HepG2 (cell line): Measurements from ENCODE around the gene UGT1A3. TPM values are rescaled to one million over a fixed set of nuclear protein-coding genes. Genes with fewer than 3 reads are reported as not detected.

Experiments used
- ATAC-seq: fragments of 200-7000 bp; cut with Tn5 transposase; 3 replicates; pipeline ENCODE4 v1.9.1; 2020; ENCODE audit warnings: mild to moderate bottlenecking, moderate library complexity
- BruUV-seq: library from RNA; stranded (reverse); fragments of 400-500 nt; replicated peaks from 2 replicates; lab custom pipeline; 2021; lab: Mats Ljungman, UMichigan
- CTCF ChIA-PET: fragments of 300-600 bp; formaldehyde crosslinking; extraction: SDS; loops from one replicate; lab custom pipeline; 2021; ENCODE audit warnings: low total read pairs, inconsistent platforms, low intra/inter-chr PET ratio; lab: Yijun Ruan, JAX
- POLR2A ChIA-PET: fragments of 350-600 bp; sonication (Branson Sonifier 250); formaldehyde crosslinking; loops from one replicate; lab custom pipeline; 2020; ENCODE audit warnings: antibody characterized with exemption, inconsistent platforms; lab: Yijun Ruan, JAX
- DNase-seq: peaks from one replicate; pipeline ENCODE4 v3.0.0-alpha.2; 2015; ENCODE audit warnings: low spot score
- FAIRE-seq: peaks from 3 replicates; lab custom pipeline; 2011; peaks lifted over from hg19 to GRCh38; lab: Jason Lieb, UNC
- H2AFZ ChIP-seq: one replicate; pipeline ENCODE4 v1.6.1; 2011; ENCODE audit warnings: low read length, inconsistent platforms
- H3K27ac ChIP-seq: fragments of 300-600 bp; 3 replicates; pipeline ENCODE4 v1.8.0; 2011; ENCODE audit warnings: mixed run types, mild to moderate bottlenecking, mixed read lengths, low read length, inconsistent platforms; ENCODE audit not compliant: insufficient read depth; ENCODE audit errors: extremely low read length
- H3K27me3 ChIP-seq, 2 experiments: fragments of 200-600 bp in 1 of 2; 2 replicates in 1 of 2; 3 replicates in 1 of 2; pipeline versions ENCODE4 v1.6.0 to v1.8.0; 2011; ENCODE audit warnings: low read length in 2 of 2, mild to moderate bottlenecking in 2 of 2, moderate library complexity in 2 of 2, inconsistent platforms in 1 of 2; ENCODE audit not compliant: insufficient read depth in 2 of 2, control insufficient read depth in 1 of 2
- H3K36me3 ChIP-seq, 2 experiments: fragments of 200-600 bp in 1 of 2; replicated peaks in 1 of 2; 2 replicates in 1 of 2; 3 replicates in 1 of 2; pipeline versions ENCODE4 v1.5.1 to v1.8.0; 2011; ENCODE audit warnings: low read length in 2 of 2, inconsistent platforms in 1 of 2; ENCODE audit not compliant: insufficient read depth in 2 of 2, control insufficient read depth in 1 of 2
- H3K4me1 ChIP-seq: 2 replicates; pipeline ENCODE4 v1.5.1; 2012; ENCODE audit warnings: low read length, inconsistent platforms; ENCODE audit not compliant: insufficient read depth
- H3K4me2 ChIP-seq: 2 replicates; pipeline ENCODE4 v1.6.0; 2011; ENCODE audit warnings: low read depth, low read length, inconsistent platforms
- H3K4me3 ChIP-seq, 3 experiments: fragments of 200-600 bp in 1 of 3; sonication (generic), shearing (Covaris generic) in 1 of 3; replicated peaks in 1 of 3; 2 replicates each; pipeline ENCODE4 v1.5.1; 2011 to 2016; ENCODE audit warnings: low read length in 3 of 3, inconsistent platforms in 2 of 3, low read depth in 2 of 3, mild to moderate bottlenecking in 2 of 3, control low read depth in 1 of 3, mixed read lengths in 1 of 3; ENCODE audit not compliant: insufficient read depth in 1 of 3
- H3K79me2 ChIP-seq: one replicate; pipeline ENCODE4 v1.6.1; 2011; ENCODE audit warnings: low read length, inconsistent platforms; ENCODE audit not compliant: insufficient read depth
- H3K9ac ChIP-seq: 2 replicates; pipeline ENCODE4 v1.6.0; 2011; ENCODE audit warnings: mild to moderate bottlenecking, low read depth, low read length, inconsistent platforms; ENCODE audit not compliant: insufficient read depth
- H3K9me3 ChIP-seq: 2 replicates; pipeline ENCODE4 v1.5.1; 2012; ENCODE audit warnings: mild to moderate bottlenecking, low read length
- H4K20me1 ChIP-seq: 2 replicates; pipeline ENCODE4 v1.6.0; 2011; ENCODE audit warnings: inconsistent platforms, mild to moderate bottlenecking, low read length, moderate library complexity; ENCODE audit not compliant: insufficient read depth
- EP300 ChIP-seq, 3 experiments: sonication (generic) in 1 of 3; formaldehyde crosslinking in 1 of 3; IDR thresholded peaks; 2 replicates each; pipeline versions ENCODE4 v1.5.1 to v1.6.1; 2011 to 2020; ENCODE audit warnings: low read depth in 2 of 3, low read length in 2 of 3, borderline replicate concordance in 1 of 3, improper control_type of control experiment in 1 of 3, mild to moderate bottlenecking in 1 of 3, missing genetic modification reagents in 1 of 3, moderate library complexity in 1 of 3
- FOSL2 ChIP-seq: sonication (generic); formaldehyde crosslinking; IDR thresholded peaks from 2 replicates; pipeline ENCODE4 v1.4.0; 2020; ENCODE audit warnings: missing genetic modification reagents
- FOXA1 ChIP-seq, 2 experiments: fragments of 450-650 bp in 1 of 2; sonication (generic) in 1 of 2; formaldehyde crosslinking in 1 of 2; IDR thresholded peaks; 2 replicates each; pipeline versions ENCODE4 v1.4.0 to v1.6.1; 2016 to 2020; ENCODE audit warnings: missing genetic modification reagents in 1 of 2
- FOXA3 ChIP-seq: IDR thresholded peaks from 2 replicates; pipeline ENCODE4 v1.6.1; 2016; ENCODE audit warnings: missing genetic modification reagents, missing compliant biosample characterization
- FOXP1 ChIP-seq, 2 experiments: fragments of 450-650 bp in 1 of 2; IDR thresholded peaks; 2 replicates each; pipeline ENCODE4 v1.6.1; 2017 to 2018; ENCODE audit warnings: antibody characterized with exemption in 1 of 2
- GATAD2A ChIP-seq: IDR thresholded peaks from 2 replicates; pipeline ENCODE4 v1.6.1; 2016
- PITX1 ChIP-seq: sonication (generic); formaldehyde crosslinking; IDR thresholded peaks from 2 replicates; pipeline ENCODE4 v1.5.1; 2020; ENCODE audit warnings: mild to moderate bottlenecking, missing genetic modification reagents
- RXRA ChIP-seq: sonication (generic); formaldehyde crosslinking; IDR thresholded peaks from 2 replicates; pipeline ENCODE4 v1.5.1; 2020; ENCODE audit warnings: missing genetic modification reagents
- ZNF644 ChIP-seq: IDR thresholded peaks from 2 replicates; pipeline ENCODE4 v1.6.1; 2016; ENCODE audit warnings: low read depth
- ZNF746 ChIP-seq: sonication (generic); formaldehyde crosslinking; IDR thresholded peaks from 2 replicates; pipeline ENCODE4 v1.8.0; 2022; ENCODE audit warnings: mild to moderate bottlenecking, missing genetic modification reagents
- WGBS: methylation state at CpG from one replicate; pipeline ENCODE4 v1.1.6; 2017; ENCODE audit warnings: low lambda C conversion rate; 5-methylcytosine and 5-hydroxymethylcytosine counted together
- in situ Hi-C: cut with HindIII; loops from 2 replicates; pipeline ENCODE4 v1.10.0; 2017; ENCODE audit warnings: low pct_unique_long_range_greater_than_20kb; ENCODE audit not compliant: extremely low pct_ligation_motif_present
- intact Hi-C: fragments of 100-400 bp; cut with micrococcal nuclease; formaldehyde crosslinking; loops from one replicate; pipeline ENCODE4 v1.10.0; 2022; ENCODE audit not compliant: unreplicated experiment
- polyA plus RNA-seq, 8 experiments: library from polyadenylated mRNA; depleted of rRNA in 3 of 8; stranded (reverse) in 7 of 8; unstranded in 1 of 8; fragments of >200 nt; fragmentation: Illumina TruSeq in 4 of 8; extraction: Trizol in 4 of 8; gene quantifications; 2 replicates each; pipeline versions ENCODE4 v1.2.1 to v1.2.3, GENCODE V29; 2011 to 2016; ENCODE audit warnings: low read depth in 4 of 8, missing spikeins in 1 of 8, mixed read lengths in 1 of 8; ENCODE audit not compliant: insufficient read depth in 1 of 8
- total RNA-seq, 5 experiments: library from RNA; depleted of rRNA; stranded (reverse); fragments of >200 nt; fragmentation: Illumina TruSeq; extraction: Trizol; gene quantifications; 2 replicates each; pipeline ENCODE4 v1.2.3, GENCODE V29; 2016; ENCODE audit warnings: low read depth in 1 of 5
- TF ChIP-seq, protein P1 (sequence below): sonication (generic); formaldehyde crosslinking; IDR thresholded peaks from 2 replicates; pipeline ENCODE4 v1.9.0; 2022; ENCODE audit warnings: low read depth, missing genetic modification reagents
- TF ChIP-seq, protein P2 (sequence below): IDR thresholded peaks from 2 replicates; pipeline ENCODE4 v1.4.0; 2020; ENCODE audit warnings: mild to moderate bottlenecking, missing genetic modification reagents
- TF ChIP-seq, protein P3 (sequence below): sonication (generic); formaldehyde crosslinking; IDR thresholded peaks from 2 replicates; pipeline ENCODE4 v1.4.0; 2020; ENCODE audit warnings: missing genetic modification reagents
- TF ChIP-seq, protein P4 (sequence below): IDR thresholded peaks from 2 replicates; pipeline ENCODE4 v1.6.1; 2016
- TF ChIP-seq, protein P5 (sequence below): sonication (generic); formaldehyde crosslinking; IDR thresholded peaks from 2 replicates; pipeline ENCODE4 v1.4.0; 2020; ENCODE audit warnings: mild to moderate bottlenecking, missing genetic modification reagents

The UGT1A3 gene
- total and polyA plus RNA-seq, 2 of the 13 experiments (the other 11 are each of a cell fraction or from before 2014, with no cell fraction given) = not detected

DNA sequence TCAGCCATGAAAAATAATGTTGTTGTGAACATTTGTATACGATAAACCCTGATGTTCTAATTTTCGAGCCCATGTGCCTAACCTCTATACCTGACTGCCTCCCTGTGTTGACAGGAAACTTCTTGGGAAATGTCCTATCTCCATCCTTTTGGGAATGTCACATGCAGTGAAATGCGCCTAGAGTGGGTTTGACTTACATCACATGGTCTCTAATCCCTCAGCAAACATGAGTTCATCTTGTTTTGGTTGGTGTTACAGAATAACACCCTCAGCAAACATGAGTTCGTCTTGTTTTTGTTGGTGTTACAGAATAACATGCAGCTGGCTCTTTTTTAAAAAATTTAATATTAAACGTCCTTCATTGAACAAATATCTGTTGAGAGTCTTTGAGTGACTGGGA, 40.5 kb upstream of the UGT1A3 start:
- no peak for FAIRE-seq
- H3K4me1 ChIP-seq = no peaks in the 10 kb centered on the region
- H3K27ac ChIP-seq = no peak overlapping the region
- TF ChIP-seq GATAD2A (CRISPR knock-in tag) (peak; percentile 17; the same call in 1 of the 2 replicates), FOXP1 (IDR thresholded peaks at IDR 0.05) (no peak), FOXP1 (CRISPR knock-in tag; IDR thresholded peaks at IDR 0.05) (peak; percentile 39; the same call in 1 of the 2 replicates), RXRA (CRISPR knock-in tag) (no peak), FOXA1 (IDR thresholded peaks at IDR 0.05) (no peak), FOXA1 (CRISPR knock-in tag; IDR thresholded peaks at IDR 0.05) (peak; percentile 41; the same call in 1 of the 2 replicates), FOSL2 (CRISPR knock-in tag) (peak; percentile 34; the same call in 1 of the 2 replicates), EP300 (IDR thresholded peaks at IDR 0.05; ENCODE audit: low read depth in 2 of 2, low read length in 2 of 2) (peak in 1 of 2 experiments; percentile 14; a peak in 1 of 4 replicates), EP300 (CRISPR knock-in tag; IDR thresholded peaks at IDR 0.05; ENCODE audit: borderline replicate concordance) (no peak), FOXA3 (CRISPR knock-in tag) (peak; percentile 45; the same call in 1 of the 2 replicates), ZNF746 (CRISPR knock-in tag) (no peak), PITX1 (CRISPR knock-in tag) (peak; percentile 79), ZNF644 (0 out of 2 replicates have a peak, but pooled peaks have one; percentile 7)
- TF ChIP-seq, protein P1, sequence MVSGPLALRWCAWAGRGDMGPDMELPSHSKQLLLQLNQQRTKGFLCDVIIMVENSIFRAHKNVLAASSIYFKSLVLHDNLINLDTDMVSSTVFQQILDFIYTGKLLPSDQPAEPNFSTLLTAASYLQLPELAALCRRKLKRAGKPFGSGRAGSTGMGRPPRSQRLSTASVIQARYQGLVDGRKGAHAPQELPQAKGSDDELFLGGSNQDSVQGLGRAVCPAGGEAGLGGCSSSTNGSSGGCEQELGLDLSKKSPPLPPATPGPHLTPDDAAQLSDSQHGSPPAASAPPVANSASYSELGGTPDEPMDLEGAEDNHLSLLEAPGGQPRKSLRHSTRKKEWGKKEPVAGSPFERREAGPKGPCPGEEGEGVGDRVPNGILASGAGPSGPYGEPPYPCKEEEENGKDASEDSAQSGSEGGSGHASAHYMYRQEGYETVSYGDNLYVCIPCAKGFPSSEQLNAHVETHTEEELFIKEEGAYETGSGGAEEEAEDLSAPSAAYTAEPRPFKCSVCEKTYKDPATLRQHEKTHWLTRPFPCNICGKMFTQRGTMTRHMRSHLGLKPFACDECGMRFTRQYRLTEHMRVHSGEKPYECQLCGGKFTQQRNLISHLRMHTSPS (CRISPR knock-in tag) = no peak
- TF ChIP-seq, protein P2, sequence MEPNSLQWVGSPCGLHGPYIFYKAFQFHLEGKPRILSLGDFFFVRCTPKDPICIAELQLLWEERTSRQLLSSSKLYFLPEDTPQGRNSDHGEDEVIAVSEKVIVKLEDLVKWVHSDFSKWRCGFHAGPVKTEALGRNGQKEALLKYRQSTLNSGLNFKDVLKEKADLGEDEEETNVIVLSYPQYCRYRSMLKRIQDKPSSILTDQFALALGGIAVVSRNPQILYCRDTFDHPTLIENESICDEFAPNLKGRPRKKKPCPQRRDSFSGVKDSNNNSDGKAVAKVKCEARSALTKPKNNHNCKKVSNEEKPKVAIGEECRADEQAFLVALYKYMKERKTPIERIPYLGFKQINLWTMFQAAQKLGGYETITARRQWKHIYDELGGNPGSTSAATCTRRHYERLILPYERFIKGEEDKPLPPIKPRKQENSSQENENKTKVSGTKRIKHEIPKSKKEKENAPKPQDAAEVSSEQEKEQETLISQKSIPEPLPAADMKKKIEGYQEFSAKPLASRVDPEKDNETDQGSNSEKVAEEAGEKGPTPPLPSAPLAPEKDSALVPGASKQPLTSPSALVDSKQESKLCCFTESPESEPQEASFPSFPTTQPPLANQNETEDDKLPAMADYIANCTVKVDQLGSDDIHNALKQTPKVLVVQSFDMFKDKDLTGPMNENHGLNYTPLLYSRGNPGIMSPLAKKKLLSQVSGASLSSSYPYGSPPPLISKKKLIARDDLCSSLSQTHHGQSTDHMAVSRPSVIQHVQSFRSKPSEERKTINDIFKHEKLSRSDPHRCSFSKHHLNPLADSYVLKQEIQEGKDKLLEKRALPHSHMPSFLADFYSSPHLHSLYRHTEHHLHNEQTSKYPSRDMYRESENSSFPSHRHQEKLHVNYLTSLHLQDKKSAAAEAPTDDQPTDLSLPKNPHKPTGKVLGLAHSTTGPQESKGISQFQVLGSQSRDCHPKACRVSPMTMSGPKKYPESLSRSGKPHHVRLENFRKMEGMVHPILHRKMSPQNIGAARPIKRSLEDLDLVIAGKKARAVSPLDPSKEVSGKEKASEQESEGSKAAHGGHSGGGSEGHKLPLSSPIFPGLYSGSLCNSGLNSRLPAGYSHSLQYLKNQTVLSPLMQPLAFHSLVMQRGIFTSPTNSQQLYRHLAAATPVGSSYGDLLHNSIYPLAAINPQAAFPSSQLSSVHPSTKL (CRISPR knock-in tag) = 0 out of 2 replicates have a peak, but pooled peaks have one; percentile 18
- TF ChIP-seq, protein P3, sequence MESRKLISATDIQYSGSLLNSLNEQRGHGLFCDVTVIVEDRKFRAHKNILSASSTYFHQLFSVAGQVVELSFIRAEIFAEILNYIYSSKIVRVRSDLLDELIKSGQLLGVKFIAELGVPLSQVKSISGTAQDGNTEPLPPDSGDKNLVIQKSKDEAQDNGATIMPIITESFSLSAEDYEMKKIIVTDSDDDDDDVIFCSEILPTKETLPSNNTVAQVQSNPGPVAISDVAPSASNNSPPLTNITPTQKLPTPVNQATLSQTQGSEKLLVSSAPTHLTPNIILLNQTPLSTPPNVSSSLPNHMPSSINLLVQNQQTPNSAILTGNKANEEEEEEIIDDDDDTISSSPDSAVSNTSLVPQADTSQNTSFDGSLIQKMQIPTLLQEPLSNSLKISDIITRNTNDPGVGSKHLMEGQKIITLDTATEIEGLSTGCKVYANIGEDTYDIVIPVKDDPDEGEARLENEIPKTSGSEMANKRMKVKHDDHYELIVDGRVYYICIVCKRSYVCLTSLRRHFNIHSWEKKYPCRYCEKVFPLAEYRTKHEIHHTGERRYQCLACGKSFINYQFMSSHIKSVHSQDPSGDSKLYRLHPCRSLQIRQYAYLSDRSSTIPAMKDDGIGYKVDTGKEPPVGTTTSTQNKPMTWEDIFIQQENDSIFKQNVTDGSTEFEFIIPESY = peak; percentile 95
- TF ChIP-seq, protein P4, sequence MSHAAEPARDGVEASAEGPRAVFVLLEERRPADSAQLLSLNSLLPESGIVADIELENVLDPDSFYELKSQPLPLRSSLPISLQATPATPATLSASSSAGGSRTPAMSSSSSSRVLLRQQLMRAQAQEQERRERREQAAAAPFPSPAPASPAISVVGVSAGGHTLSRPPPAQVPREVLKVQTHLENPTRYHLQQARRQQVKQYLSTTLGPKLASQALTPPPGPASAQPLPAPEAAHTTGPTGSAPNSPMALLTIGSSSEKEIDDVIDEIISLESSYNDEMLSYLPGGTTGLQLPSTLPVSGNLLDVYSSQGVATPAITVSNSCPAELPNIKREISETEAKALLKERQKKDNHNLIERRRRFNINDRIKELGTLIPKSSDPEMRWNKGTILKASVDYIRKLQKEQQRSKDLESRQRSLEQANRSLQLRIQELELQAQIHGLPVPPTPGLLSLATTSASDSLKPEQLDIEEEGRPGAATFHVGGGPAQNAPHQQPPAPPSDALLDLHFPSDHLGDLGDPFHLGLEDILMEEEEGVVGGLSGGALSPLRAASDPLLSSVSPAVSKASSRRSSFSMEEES (CRISPR knock-in tag) = 0 out of 2 replicates have a peak, but pooled peaks have one; percentile 24
- TF ChIP-seq, protein P5, sequence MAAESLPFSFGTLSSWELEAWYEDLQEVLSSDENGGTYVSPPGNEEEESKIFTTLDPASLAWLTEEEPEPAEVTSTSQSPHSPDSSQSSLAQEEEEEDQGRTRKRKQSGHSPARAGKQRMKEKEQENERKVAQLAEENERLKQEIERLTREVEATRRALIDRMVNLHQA (CRISPR knock-in tag) = no peak
- 36% methylated on average over 5 of the region's 5 CpGs for WGBS
- H3K4me2 ChIP-seq = no peak overlapping the region
- no peaks in the 10 kb centered on the region for H3K36me3 ChIP-seq
- DNase-seq = no peak
- no peaks in the 10 kb centered on the region for H3K9me3 ChIP-seq
- no peaks in the 10 kb centered on the region for H4K20me1 ChIP-seq
- no peaks in the 10 kb centered on the region for H3K27me3 ChIP-seq
- H3K79me2 ChIP-seq = no peaks in the 10 kb centered on the region
- ChIA-PET POLR2A (no interaction called here), CTCF (no interaction called here)
- H3K4me3 ChIP-seq = no peak overlapping the region
- no peak overlapping the region for H3K9ac ChIP-seq
- no peak for ATAC-seq
- intact Hi-C loops = no loop called here
- no TSS peak for BruUV-seq
- in situ Hi-C loops = no loop called here
- no peak overlapping the region for H2AFZ ChIP-seq
